Neural cell (in vitro differentiated cells): ENCODE measurements around the gene ADAMTSL2. TPM values are rescaled to one million over a fixed set of nuclear protein-coding genes. Genes with fewer than 3 reads are reported as not detected.

ENCODE experiments used
- H2AFZ ChIP-seq: fragments of 200-600, 300-800 bp; sonication (generic), shearing (Covaris generic); 2 replicates; pipeline ENCODE4 v1.6.0; 2014; ENCODE audit warnings: low read depth, mild to moderate bottlenecking, antibody characterized with exemption, low read length, moderate library complexity
- H3F3A ChIP-seq: fragments of 200-600 bp; shearing (Covaris generic); 2 replicates; pipeline ENCODE4 v1.6.1; 2016; ENCODE audit warnings: mild to moderate bottlenecking, moderate library complexity, mixed read lengths, antibody characterized with exemption, low read length; ENCODE audit not compliant: insufficient read depth, poor library complexity, severe bottlenecking
- H3K27ac ChIP-seq: fragments of 200-600, 300-800 bp; sonication (generic), shearing (Covaris generic); 2 replicates; pipeline ENCODE4 v1.5.1; 2014; ENCODE audit warnings: mild to moderate bottlenecking, low read length, moderate library complexity
- H3K27me3 ChIP-seq: fragments of 300-800, 200-600 bp; sonication (generic), shearing (Covaris generic); 2 replicates; pipeline ENCODE4 v1.6.0; 2014; ENCODE audit warnings: mild to moderate bottlenecking, low read depth, low read length, moderate library complexity; ENCODE audit not compliant: insufficient read depth
- H3K36me3 ChIP-seq: fragments of 300-800, 200-600 bp; sonication (generic), shearing (Covaris generic); 2 replicates; pipeline ENCODE4 v1.5.1; 2014; ENCODE audit warnings: mild to moderate bottlenecking, antibody characterized with exemption, low read length, moderate library complexity; ENCODE audit not compliant: insufficient read depth
- H3K4me2 ChIP-seq: fragments of 300-800, 200-600 bp; sonication (generic), shearing (Covaris generic); 2 replicates; pipeline ENCODE4 v1.6.0; 2014; ENCODE audit warnings: mild to moderate bottlenecking, low read length
- H3K4me3 ChIP-seq: fragments of 300-800, 200-600 bp; sonication (generic), shearing (Covaris generic); 2 replicates; pipeline ENCODE4 v1.5.1; 2014; ENCODE audit warnings: mild to moderate bottlenecking, low read length, moderate library complexity
- H3K79me2 ChIP-seq: fragments of 200-600 bp; shearing (Covaris generic); replicated peaks from 2 replicates; pipeline ENCODE4 v1.6.0; 2014; ENCODE audit warnings: mild to moderate bottlenecking, low read length, moderate library complexity; ENCODE audit not compliant: insufficient read depth
- H3K9ac ChIP-seq: fragments of 300-800, 200-600 bp; sonication (generic), shearing (Covaris generic); 2 replicates; pipeline ENCODE4 v1.6.1; 2016; ENCODE audit warnings: mild to moderate bottlenecking, low read length, mixed read lengths
- H3K9me2 ChIP-seq: fragments of 200-600 bp; shearing (Covaris generic); 2 replicates; pipeline ENCODE4 v1.6.1; 2016; ENCODE audit warnings: mild to moderate bottlenecking, low read length, mixed read lengths; ENCODE audit not compliant: insufficient read depth
- H3K9me3 ChIP-seq: fragments of 200-600, 300-800 bp; sonication (generic), shearing (Covaris generic); 2 replicates; pipeline ENCODE4 v1.6.1; 2016; ENCODE audit warnings: mild to moderate bottlenecking, mixed run types, low read length, moderate library complexity, mixed read lengths
- H4K20me1 ChIP-seq: fragments of 200-600 bp; shearing (Covaris generic); 2 replicates; pipeline ENCODE4 v1.6.1; 2016; ENCODE audit warnings: mild to moderate bottlenecking, mixed run types; ENCODE audit not compliant: insufficient read depth
- EP300 ChIP-seq: fragments of 450-650 bp; conservative IDR thresholded peaks from 2 replicates; pipeline ENCODE4 v1.6.1; 2014; ENCODE audit warnings: antibody characterized with exemption, mild to moderate bottlenecking, moderate library complexity; ENCODE audit not compliant: poor library complexity, severe bottlenecking
- EZH2 ChIP-seq: fragments of 200-600, 300-800 bp; shearing (Covaris generic), sonication (generic); IDR thresholded peaks from 2 replicates; pipeline ENCODE4 v1.6.1; 2014; ENCODE audit warnings: antibody characterized with exemption, low read length, borderline replicate concordance, mild to moderate bottlenecking; ENCODE audit not compliant: insufficient read depth, poor library complexity, severe bottlenecking
- MXI1 ChIP-seq: fragments of 450-650 bp; conservative IDR thresholded peaks from 2 replicates; pipeline ENCODE4 v1.6.1; 2014; ENCODE audit warnings: antibody characterized with exemption, mild to moderate bottlenecking; ENCODE audit not compliant: poor library complexity, severe bottlenecking
- POLR2AphosphoS5 ChIP-seq: IDR thresholded peaks from 2 replicates; pipeline ENCODE4 v1.6.1; 2012
- RAD21 ChIP-seq: fragments of 450-650 bp; conservative IDR thresholded peaks from 2 replicates; pipeline ENCODE4 v1.6.1; 2014; ENCODE audit warnings: antibody characterized with exemption, mild to moderate bottlenecking, moderate library complexity
- SMC3 ChIP-seq: fragments of 450-650 bp; conservative IDR thresholded peaks from 2 replicates; pipeline ENCODE4 v1.6.1; 2014; ENCODE audit warnings: antibody characterized with exemption, mild to moderate bottlenecking, moderate library complexity; ENCODE audit not compliant: poor library complexity
- TAF1 ChIP-seq: IDR thresholded peaks from 2 replicates; pipeline ENCODE4 v1.6.1; 2012; ENCODE audit warnings: low read depth
- polyA plus RNA-seq: library from polyadenylated mRNA; depleted of rRNA; stranded (reverse); fragments of >200 nt; gene quantifications from 2 replicates; pipeline ENCODE4 v1.2.3, GENCODE V29; 2014
- TF ChIP-seq, protein P1 (sequence below): IDR thresholded peaks from 2 replicates; pipeline ENCODE4 v1.6.1; 2012; ENCODE audit warnings: borderline replicate concordance
- TF ChIP-seq, protein P2 (sequence below): fragments of 450-650 bp; IDR thresholded peaks from 2 replicates; pipeline ENCODE4 v1.5.1; 2014; ENCODE audit warnings: antibody characterized with exemption, mild to moderate bottlenecking, moderate library complexity; ENCODE audit not compliant: poor library complexity, severe bottlenecking

Gene ADAMTSL2
- polyA plus RNA-seq, 1 donor from 2014 or later = 0.85 TPM

DNA sequence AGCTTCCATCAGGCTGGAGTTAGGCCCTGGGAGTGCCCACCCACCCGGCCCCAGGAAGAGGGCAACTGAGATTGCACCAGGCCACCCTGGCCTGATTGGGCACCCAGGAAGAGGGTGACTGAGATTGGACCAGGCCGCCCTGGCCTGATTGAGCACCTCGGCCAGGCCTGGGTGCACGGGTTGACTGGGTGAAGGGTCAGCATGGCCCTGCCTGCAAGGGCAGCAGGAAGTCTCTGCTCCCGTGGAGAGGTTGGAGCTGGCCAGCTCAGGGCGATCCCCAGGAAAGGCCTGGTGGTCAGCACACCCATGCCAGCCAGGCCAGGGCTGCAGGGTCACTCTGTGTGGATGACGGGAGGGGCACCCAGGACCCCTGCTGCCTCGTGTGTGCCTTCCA, 11.8 kb downstream of the ADAMTSL2 start:
- no peaks in the 10 kb centered on the region for H3K9me2 ChIP-seq
- no peaks in the 10 kb centered on the region for H3K9me3 ChIP-seq
- TF ChIP-seq, protein P1, sequence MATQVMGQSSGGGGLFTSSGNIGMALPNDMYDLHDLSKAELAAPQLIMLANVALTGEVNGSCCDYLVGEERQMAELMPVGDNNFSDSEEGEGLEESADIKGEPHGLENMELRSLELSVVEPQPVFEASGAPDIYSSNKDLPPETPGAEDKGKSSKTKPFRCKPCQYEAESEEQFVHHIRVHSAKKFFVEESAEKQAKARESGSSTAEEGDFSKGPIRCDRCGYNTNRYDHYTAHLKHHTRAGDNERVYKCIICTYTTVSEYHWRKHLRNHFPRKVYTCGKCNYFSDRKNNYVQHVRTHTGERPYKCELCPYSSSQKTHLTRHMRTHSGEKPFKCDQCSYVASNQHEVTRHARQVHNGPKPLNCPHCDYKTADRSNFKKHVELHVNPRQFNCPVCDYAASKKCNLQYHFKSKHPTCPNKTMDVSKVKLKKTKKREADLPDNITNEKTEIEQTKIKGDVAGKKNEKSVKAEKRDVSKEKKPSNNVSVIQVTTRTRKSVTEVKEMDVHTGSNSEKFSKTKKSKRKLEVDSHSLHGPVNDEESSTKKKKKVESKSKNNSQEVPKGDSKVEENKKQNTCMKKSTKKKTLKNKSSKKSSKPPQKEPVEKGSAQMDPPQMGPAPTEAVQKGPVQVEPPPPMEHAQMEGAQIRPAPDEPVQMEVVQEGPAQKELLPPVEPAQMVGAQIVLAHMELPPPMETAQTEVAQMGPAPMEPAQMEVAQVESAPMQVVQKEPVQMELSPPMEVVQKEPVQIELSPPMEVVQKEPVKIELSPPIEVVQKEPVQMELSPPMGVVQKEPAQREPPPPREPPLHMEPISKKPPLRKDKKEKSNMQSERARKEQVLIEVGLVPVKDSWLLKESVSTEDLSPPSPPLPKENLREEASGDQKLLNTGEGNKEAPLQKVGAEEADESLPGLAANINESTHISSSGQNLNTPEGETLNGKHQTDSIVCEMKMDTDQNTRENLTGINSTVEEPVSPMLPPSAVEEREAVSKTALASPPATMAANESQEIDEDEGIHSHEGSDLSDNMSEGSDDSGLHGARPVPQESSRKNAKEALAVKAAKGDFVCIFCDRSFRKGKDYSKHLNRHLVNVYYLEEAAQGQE = no peak
- no peak for TF ChIP-seq POLR2AphosphoS5
- no peak for TF ChIP-seq TAF1
- TF ChIP-seq RAD21 = no peak
- no peak for TF ChIP-seq SMC3
- TF ChIP-seq MXI1 = no peak
- TF ChIP-seq, protein P2, sequence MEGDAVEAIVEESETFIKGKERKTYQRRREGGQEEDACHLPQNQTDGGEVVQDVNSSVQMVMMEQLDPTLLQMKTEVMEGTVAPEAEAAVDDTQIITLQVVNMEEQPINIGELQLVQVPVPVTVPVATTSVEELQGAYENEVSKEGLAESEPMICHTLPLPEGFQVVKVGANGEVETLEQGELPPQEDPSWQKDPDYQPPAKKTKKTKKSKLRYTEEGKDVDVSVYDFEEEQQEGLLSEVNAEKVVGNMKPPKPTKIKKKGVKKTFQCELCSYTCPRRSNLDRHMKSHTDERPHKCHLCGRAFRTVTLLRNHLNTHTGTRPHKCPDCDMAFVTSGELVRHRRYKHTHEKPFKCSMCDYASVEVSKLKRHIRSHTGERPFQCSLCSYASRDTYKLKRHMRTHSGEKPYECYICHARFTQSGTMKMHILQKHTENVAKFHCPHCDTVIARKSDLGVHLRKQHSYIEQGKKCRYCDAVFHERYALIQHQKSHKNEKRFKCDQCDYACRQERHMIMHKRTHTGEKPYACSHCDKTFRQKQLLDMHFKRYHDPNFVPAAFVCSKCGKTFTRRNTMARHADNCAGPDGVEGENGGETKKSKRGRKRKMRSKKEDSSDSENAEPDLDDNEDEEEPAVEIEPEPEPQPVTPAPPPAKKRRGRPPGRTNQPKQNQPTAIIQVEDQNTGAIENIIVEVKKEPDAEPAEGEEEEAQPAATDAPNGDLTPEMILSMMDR = no peak
- no peak for TF ChIP-seq EZH2
- TF ChIP-seq EP300 = no peak
- H3K79me2 ChIP-seq = no peaks in the 10 kb centered on the region
- H3K4me3 ChIP-seq = no peak overlapping the region
- H4K20me1 ChIP-seq = no peaks in the 10 kb centered on the region
- H3K27me3 ChIP-seq = no peaks in the 10 kb centered on the region
- no peaks in the 10 kb centered on the region for H3F3A ChIP-seq
- H3K36me3 ChIP-seq = no peaks in the 10 kb centered on the region
- no peak overlapping the region for H3K27ac ChIP-seq
- no peak overlapping the region for H3K9ac ChIP-seq
- H2AFZ ChIP-seq = no peak overlapping the region
- H3K4me2 ChIP-seq = no peak overlapping the region

DNA sequence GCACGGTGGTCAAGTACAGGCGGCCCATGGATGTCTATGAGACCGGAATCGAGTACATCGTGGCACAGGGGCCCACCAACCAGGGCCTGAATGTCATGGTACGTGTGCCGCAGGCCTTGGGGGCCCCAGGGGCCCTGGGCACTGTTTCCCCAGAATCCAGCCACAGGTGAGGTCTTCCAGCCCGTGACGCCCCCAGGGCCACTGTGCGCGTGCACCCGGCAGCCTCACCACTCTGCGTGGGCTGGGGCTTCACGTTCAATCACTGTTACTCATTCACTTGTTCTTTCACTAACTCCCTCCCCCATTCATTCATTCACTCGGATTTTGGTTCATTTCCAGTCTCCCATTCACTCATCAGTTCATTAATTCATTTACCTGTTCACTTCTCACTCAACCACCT, 12.6 kb downstream of the ADAMTSL2 start:
- H3F3A ChIP-seq = no peaks in the 10 kb centered on the region
- TF ChIP-seq POLR2AphosphoS5 = no peak
- TF ChIP-seq RAD21 = no peak
- no peak for TF ChIP-seq EZH2
- no peak for TF ChIP-seq TAF1
- TF ChIP-seq MXI1 = no peak
- H3K4me3 ChIP-seq = no peak overlapping the region
- H3K79me2 ChIP-seq = no peaks in the 10 kb centered on the region
- H3K4me2 ChIP-seq = no peak overlapping the region
- no peaks in the 10 kb centered on the region for H3K27me3 ChIP-seq
- H3K9ac ChIP-seq = no peak overlapping the region
- H3K9me3 ChIP-seq = no peaks in the 10 kb centered on the region
- no peaks in the 10 kb centered on the region for H4K20me1 ChIP-seq
- no peak overlapping the region for H3K27ac ChIP-seq
- no peaks in the 10 kb centered on the region for H3K36me3 ChIP-seq
- no peaks in the 10 kb centered on the region for H3K9me2 ChIP-seq
- no peak overlapping the region for H2AFZ ChIP-seq

GRCh38 chr9:133551446-133551845, 16.9 kb downstream of the ADAMTSL2 start:
- Histone ChIP-seq H3K9me3 (no peaks in the 10 kb centered on the region), H3K4me3 (no peak overlapping the region), H3K36me3 (no peaks in the 10 kb centered on the region), H3K27me3 (no peaks in the 10 kb centered on the region), H4K20me1 (no peaks in the 10 kb centered on the region), H3F3A (no peaks in the 10 kb centered on the region), H3K9ac (no peak overlapping the region), H2AFZ (no peak overlapping the region), H3K79me2 (no peaks in the 10 kb centered on the region), H3K27ac (no peak overlapping the region), H3K4me2 (no peak overlapping the region), H3K9me2 (no peaks in the 10 kb centered on the region)
- TF ChIP-seq TAF1 (no peak), EP300 (no peak), SMC3 (no peak), RAD21 (no peak)
- TF ChIP-seq, protein P2 = no peak
- TF ChIP-seq, protein P1 = no peak
